Nephron (organoid): ENCODE measurements around the gene GMEB2.
"Not testable (repeated sequence)": the region's sequence is repeated elsewhere in the genome, so short reads cannot be mapped to it uniquely, and the experiment has no call there.

Experiments used
- H3K27ac Mint-ChIP-seq, 3 experiments: 2 replicates each; pipeline ENCODE4 v1.8.0; 2020; ENCODE audit warnings: mixed read lengths in 3 of 3, mild to moderate bottlenecking in 2 of 3, moderate library complexity in 1 of 3
- H3K27me3 Mint-ChIP-seq: 2 replicates; pipeline ENCODE4 v1.8.0; 2021; ENCODE audit warnings: low read depth, mild to moderate bottlenecking, moderate library complexity, mixed read lengths
- H3K36me3 Mint-ChIP-seq: 2 replicates; pipeline ENCODE4 v1.8.0; 2020; ENCODE audit warnings: low read depth, mixed read lengths
- H3K4me1 Mint-ChIP-seq: 2 replicates; pipeline ENCODE4 v1.8.0; 2020; ENCODE audit warnings: mixed read lengths
- H3K4me3 Mint-ChIP-seq, 3 experiments: 2 replicates each; pipeline ENCODE4 v1.8.0; 2020; ENCODE audit warnings: mild to moderate bottlenecking in 3 of 3, mixed read lengths in 3 of 3, moderate library complexity in 2 of 3
- H3K9me3 Mint-ChIP-seq: 2 replicates; pipeline ENCODE4 v1.8.0; 2020; ENCODE audit warnings: mixed read lengths
- TF ChIP-seq, protein P1 (sequence below), 3 experiments: fragments of 200-600 bp; sonication (generic); IDR thresholded peaks; one replicate each; pipeline ENCODE4 v1.5.0; 2021; ENCODE audit warnings: antibody characterized with exemption in 3 of 3; ENCODE audit not compliant: unreplicated experiment in 3 of 3

GMEB2 gene

DNA sequence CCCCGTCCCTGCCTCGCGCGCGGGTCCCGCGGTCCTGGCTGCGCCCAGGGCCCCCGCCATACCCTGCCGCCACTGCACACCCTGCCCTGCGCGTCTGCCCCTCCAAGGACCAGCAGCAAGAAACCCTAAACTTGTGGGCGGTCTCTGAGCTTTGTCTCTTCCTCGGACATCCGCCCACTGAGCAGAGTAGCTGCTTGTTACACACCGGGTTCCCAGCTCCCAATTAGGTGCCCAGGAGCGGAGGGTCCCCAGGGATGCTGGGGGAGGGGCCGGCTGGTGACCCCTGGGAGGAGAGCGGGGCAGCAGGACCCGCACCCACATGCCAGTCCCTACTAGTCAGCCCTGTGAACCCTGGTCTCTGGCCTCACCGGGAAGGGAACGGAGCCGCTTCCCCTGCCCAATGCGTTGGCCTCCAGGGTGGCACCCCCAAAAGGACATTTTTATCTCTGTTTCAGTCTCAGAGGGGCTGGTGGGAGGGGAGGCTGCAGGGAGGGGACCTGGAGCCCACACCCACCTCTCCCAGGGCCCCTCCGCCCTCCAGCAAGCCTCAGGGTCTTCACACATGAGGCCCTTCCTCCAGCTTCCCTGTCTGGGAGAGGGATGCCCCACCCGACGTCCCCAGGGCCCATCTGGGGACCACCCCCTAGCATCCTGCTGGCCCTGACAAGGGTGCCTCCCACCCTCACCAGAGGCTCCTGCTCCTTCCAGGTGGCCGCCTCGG lies 15.8 kb upstream of the GMEB2 start:
- no peaks in the 10 kb centered on the region for H3K36me3 Mint-ChIP-seq
- H3K4me3 Mint-ChIP-seq: peak overlapping the region; percentile 74 to 80 (median 79)
- H3K27ac Mint-ChIP-seq: no peak overlapping the region
- H3K4me1 Mint-ChIP-seq: no peaks in the 10 kb centered on the region
- TF ChIP-seq, protein P1, sequence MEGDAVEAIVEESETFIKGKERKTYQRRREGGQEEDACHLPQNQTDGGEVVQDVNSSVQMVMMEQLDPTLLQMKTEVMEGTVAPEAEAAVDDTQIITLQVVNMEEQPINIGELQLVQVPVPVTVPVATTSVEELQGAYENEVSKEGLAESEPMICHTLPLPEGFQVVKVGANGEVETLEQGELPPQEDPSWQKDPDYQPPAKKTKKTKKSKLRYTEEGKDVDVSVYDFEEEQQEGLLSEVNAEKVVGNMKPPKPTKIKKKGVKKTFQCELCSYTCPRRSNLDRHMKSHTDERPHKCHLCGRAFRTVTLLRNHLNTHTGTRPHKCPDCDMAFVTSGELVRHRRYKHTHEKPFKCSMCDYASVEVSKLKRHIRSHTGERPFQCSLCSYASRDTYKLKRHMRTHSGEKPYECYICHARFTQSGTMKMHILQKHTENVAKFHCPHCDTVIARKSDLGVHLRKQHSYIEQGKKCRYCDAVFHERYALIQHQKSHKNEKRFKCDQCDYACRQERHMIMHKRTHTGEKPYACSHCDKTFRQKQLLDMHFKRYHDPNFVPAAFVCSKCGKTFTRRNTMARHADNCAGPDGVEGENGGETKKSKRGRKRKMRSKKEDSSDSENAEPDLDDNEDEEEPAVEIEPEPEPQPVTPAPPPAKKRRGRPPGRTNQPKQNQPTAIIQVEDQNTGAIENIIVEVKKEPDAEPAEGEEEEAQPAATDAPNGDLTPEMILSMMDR (IDR thresholded peaks at IDR 0.05; ENCODE audit: unreplicated experiment in 3 of 3): no peak
- H3K9me3 Mint-ChIP-seq: no peaks in the 10 kb centered on the region
- H3K27me3 Mint-ChIP-seq: peaks cover 12% of the 10 kb centered on the region

DNA sequence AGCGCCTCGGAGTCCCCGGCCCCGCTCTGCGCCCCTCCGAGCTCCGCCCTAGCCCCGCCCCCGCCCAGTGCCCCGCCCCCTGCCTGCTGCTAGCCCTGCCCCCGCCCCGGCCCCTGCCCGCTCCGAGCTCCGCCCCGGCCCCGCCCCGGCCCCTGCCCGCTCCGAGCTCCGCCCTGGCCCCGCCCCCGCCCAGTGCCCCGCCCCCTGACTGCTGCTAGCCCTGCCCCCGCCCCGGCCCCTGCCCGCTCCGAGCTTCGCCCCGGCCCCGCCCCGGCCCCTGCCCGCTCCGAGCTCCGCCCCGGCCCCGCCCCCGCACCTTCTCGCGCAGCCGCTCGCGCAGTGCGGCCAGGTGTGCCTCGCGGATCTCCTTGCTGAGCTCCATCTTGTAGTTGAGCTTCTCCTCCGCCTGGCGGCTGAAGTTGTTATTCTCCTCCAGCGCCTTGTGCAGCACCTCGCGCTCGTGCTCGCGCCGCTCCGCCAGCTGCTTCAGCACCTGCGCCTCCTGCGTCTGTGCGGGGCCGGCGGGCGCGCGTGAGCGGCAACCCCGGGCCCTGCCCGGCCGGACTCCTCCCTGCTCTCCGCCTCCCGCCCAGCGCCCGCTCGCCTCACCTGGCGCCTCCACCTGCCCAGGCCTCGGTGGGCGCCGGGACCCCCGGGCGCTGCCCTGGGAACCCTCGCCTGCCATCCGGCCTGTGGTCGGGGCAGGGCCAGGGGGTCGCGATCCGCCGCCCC lies 15.1 kb upstream of the GMEB2 start:
- Mint-ChIP-seq H3K4me3 (peak overlapping the region; percentile 68 to 75 (median 73)), H3K27me3 (peaks cover 12% of the 10 kb centered on the region), H3K4me1 (no peaks in the 10 kb centered on the region), H3K9me3 (no peaks in the 10 kb centered on the region), H3K27ac (no peak overlapping the region), H3K36me3 (no peaks in the 10 kb centered on the region)
- TF ChIP-seq, protein P1 (IDR thresholded peaks at IDR 0.05; ENCODE audit: unreplicated experiment in 3 of 3): peak; percentile 45 to 59 (median 54)

DNA sequence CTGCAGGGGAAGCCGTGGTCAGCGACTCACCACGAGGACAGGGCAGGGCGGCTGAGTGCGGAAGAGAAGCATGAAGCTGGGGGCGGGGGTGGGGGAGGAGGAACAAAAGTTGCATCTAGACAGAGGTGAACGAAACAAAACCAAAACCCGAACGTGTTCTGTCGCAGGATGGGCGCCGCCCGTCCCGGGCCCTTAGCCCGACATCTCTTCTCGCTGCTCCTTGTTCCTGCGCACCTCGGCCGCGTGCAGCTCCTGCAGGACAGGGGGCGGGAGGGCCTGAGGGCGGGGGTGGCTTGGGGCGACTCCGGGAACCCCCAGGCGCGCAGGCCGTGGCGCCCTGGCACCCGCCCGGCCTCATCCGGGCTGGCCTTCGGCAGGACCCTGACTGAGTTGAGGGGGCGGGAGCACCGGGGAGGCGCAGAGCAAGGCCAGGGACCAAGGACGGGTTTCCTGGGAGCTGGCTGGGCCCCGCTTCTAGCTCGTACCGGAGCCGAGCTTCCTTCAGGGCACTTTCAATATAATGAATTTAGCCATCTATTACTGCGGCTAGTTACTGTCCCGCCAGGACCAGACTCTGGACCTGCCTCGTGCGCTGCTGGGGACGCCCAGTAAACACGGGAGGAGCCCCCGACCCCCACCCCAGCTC lies 14.4 kb upstream of the GMEB2 start:
- no peaks in the 10 kb centered on the region for H3K36me3 Mint-ChIP-seq
- no peaks in the 10 kb centered on the region for H3K4me1 Mint-ChIP-seq
- no peaks in the 10 kb centered on the region for H3K9me3 Mint-ChIP-seq
- H3K4me3 Mint-ChIP-seq: no peak overlapping the region
- no peak overlapping the region for H3K27ac Mint-ChIP-seq
- TF ChIP-seq, protein P1 (IDR thresholded peaks at IDR 0.05; ENCODE audit: unreplicated experiment in 3 of 3): no peak
- peaks cover 14% of the 10 kb centered on the region for H3K27me3 Mint-ChIP-seq

DNA sequence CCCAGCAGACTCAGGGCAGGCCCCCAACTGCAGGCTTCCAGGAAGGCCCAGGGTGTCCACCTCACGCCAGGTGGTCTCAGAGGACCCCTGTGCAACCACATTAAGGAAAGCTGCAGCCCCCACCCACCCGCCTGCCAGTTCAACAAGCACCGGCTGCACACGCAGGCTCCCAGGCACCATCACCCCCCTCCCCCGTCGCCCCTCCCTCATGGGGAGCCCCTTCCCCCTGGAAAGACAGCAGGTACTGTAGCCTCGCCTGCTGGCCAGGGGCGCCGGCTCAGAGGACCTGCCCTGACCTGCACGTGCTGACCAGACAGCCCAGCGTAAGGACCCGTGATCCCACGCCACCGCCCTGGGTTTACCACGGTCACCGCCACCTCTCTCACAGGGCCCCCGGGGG lies 13.8 kb upstream of the GMEB2 start:
- H3K4me3 Mint-ChIP-seq: not testable (repeated sequence)

DNA sequence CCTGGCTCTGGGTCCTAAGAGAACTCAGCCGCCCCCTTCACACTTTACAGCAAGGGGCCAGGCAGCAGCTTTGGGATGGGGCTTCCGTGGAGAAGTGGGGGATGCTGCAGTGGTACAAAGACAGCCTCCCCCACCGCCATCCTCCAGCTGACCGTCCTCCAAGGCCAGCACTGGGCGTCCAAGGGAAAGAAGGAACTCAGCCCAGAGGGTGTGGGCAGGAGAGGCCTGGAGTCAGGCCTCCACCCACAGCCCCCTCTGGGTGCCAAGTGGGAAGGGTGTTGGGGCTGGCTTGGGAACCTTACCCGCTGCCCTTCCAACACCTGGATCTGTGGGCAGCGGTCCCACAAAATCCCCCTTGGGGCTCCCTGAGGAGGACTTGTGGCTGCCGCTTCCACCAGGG lies 13.2 kb upstream of the GMEB2 start:
- Mint-ChIP-seq H3K27me3 (peaks cover 11% of the 10 kb centered on the region), H3K4me1 (no peaks in the 10 kb centered on the region), H3K9me3 (no peaks in the 10 kb centered on the region), H3K4me3 (no peak overlapping the region), H3K27ac (no peak overlapping the region), H3K36me3 (no peaks in the 10 kb centered on the region)
- TF ChIP-seq, protein P1 (IDR thresholded peaks at IDR 0.05; ENCODE audit: unreplicated experiment in 3 of 3): no peak

More for the DNA sequence above, 13.8 kb upstream of the GMEB2 start:
- H3K27ac Mint-ChIP-seq, H3K9me3 Mint-ChIP-seq, H3K4me1 Mint-ChIP-seq, H3K36me3 Mint-ChIP-seq: not testable (repeated sequence)
- peaks cover 11% of the 10 kb centered on the region for H3K27me3 Mint-ChIP-seq
